PFSK-1 (cell line): ENCODE measurements around the gene ONECUT3.

ENCODE experiments used
- FOXP2 ChIP-seq: optimal IDR thresholded peaks from 2 replicates; pipeline ENCODE3; 2011; ENCODE audit warnings: borderline replicate concordance, control low read depth, inconsistent platforms; ENCODE audit not compliant: insufficient read depth; ENCODE audit errors: extremely low read length, extremely low read depth
- POLR2AphosphoS5 ChIP-seq: IDR thresholded peaks from 2 replicates; pipeline ENCODE4 v1.6.1; 2012; ENCODE audit warnings: low read depth, mild to moderate bottlenecking, control low read depth, low read length, moderate library complexity
- REST ChIP-seq, 2 experiments: IDR thresholded peaks; 2 replicates each; pipeline versions ENCODE4 v1.6.1 to v1.8.0; 2011 to 2012; ENCODE audit warnings: low read depth in 2 of 2, low read length in 2 of 2, control low read depth in 1 of 2, inconsistent platforms in 1 of 2, mild to moderate bottlenecking in 1 of 2, moderate library complexity in 1 of 2; ENCODE audit not compliant: insufficient read depth in 1 of 2
- SIN3A ChIP-seq: IDR thresholded peaks from 2 replicates; pipeline ENCODE4 v1.6.1; 2012; ENCODE audit warnings: mild to moderate bottlenecking, low read length, moderate library complexity, borderline replicate concordance; ENCODE audit not compliant: insufficient read depth
- TAF1 ChIP-seq: IDR thresholded peaks from 2 replicates; pipeline ENCODE4 v1.6.1; 2012; ENCODE audit warnings: low read length, control low read depth, borderline replicate concordance; ENCODE audit not compliant: insufficient read depth

ONECUT3 gene

GRCh38 chr19:1761528-1762242 lies 8.4 kb downstream of the ONECUT3 start:
- TF ChIP-seq POLR2AphosphoS5 (no peak), REST (IDR thresholded peaks at IDR 0.05; ENCODE audit: insufficient read depth in 1 of 2, low read depth in 2 of 2, low read length in 2 of 2) (no peak), TAF1 (no peak), SIN3A (no peak), FOXP2 (no peak)

- TF ChIP-seq SIN3A (no peak), POLR2AphosphoS5 (no peak), TAF1 (no peak), FOXP2 (no peak)
Observed at GRCh38 chr19:1762243-1763117, 9.2 kb downstream of the ONECUT3 start.

- TF ChIP-seq REST (IDR thresholded peaks at IDR 0.05; ENCODE audit: insufficient read depth in 1 of 2, low read depth in 2 of 2, low read length in 2 of 2), result no peak
- no peak for TF ChIP-seq SIN3A
- TF ChIP-seq TAF1, result no peak
- no peak for TF ChIP-seq POLR2AphosphoS5
- no peak for TF ChIP-seq FOXP2
Observed at GRCh38 chr19:1763648-1764639, 10.6 kb downstream of the ONECUT3 start.

- TF ChIP-seq TAF1, result no peak
- no peak for TF ChIP-seq FOXP2
- TF ChIP-seq POLR2AphosphoS5, result no peak
- no peak for TF ChIP-seq SIN3A
- TF ChIP-seq REST (IDR thresholded peaks at IDR 0.05; ENCODE audit: insufficient read depth in 1 of 2, low read depth in 2 of 2, low read length in 2 of 2), result no peak
Observed at GRCh38 chr19:1764729-1765128, 11.4 kb downstream of the ONECUT3 start.
